Smooth muscle cell (in vitro differentiated cells): ENCODE measurements around the gene RAD51B. TPM values are rescaled to one million over a fixed set of nuclear protein-coding genes. Genes with fewer than 3 reads are reported as not detected.
A peak's percentile ranks its signal among the peaks of the same experiment; 100 is the strongest.

Source experiments
- DNase-seq: peaks from one replicate; lab custom pipeline; 2025; ENCODE audit not compliant: unreplicated experiment; lab: John Stamatoyannopoulos, UW
- H2AFZ ChIP-seq: fragments of 200-600 bp; sonication (generic); 2 replicates; pipeline ENCODE4 v1.6.0; 2016; ENCODE audit warnings: antibody characterized with exemption, low read depth, mild to moderate bottlenecking
- H3F3A ChIP-seq: fragments of 200-600 bp; sonication (generic); 2 replicates; pipeline ENCODE4 v1.6.0; 2017; ENCODE audit warnings: antibody characterized with exemption, low read depth
- H3K27ac ChIP-seq: fragments of 200-600 bp; sonication (generic); 2 replicates; pipeline ENCODE4 v1.5.1; 2016; ENCODE audit warnings: low read depth, mild to moderate bottlenecking
- H3K27me3 ChIP-seq: fragments of 200-600 bp; sonication (generic); 2 replicates; pipeline ENCODE4 v1.6.1; 2016; ENCODE audit warnings: low read depth, mild to moderate bottlenecking
- H3K36me3 ChIP-seq: fragments of 200-600 bp; sonication (generic); 2 replicates; pipeline ENCODE4 v1.5.1; 2016; ENCODE audit warnings: low read depth
- H3K4me1 ChIP-seq: fragments of 200-600 bp; sonication (generic); 2 replicates; pipeline ENCODE4 v1.5.1; 2016; ENCODE audit warnings: low read depth
- H3K4me2 ChIP-seq: fragments of 200-600 bp; sonication (generic); 2 replicates; pipeline ENCODE4 v1.6.0; 2016; ENCODE audit warnings: mild to moderate bottlenecking
- H3K4me3 ChIP-seq: fragments of 200-600 bp; sonication (generic); 2 replicates; pipeline ENCODE4 v1.5.1; 2016; ENCODE audit warnings: mild to moderate bottlenecking
- H3K79me2 ChIP-seq: fragments of 200-600 bp; sonication (generic); 2 replicates; pipeline ENCODE4 v1.6.0; 2016; ENCODE audit warnings: low read depth, mild to moderate bottlenecking
- H3K9ac ChIP-seq: fragments of 200-600 bp; sonication (generic); 2 replicates; pipeline ENCODE4 v1.6.0; 2016; ENCODE audit warnings: low read depth
- H3K9me3 ChIP-seq: fragments of 200-600 bp; sonication (generic); replicated peaks from 2 replicates; pipeline ENCODE4 v1.5.1; 2016; ENCODE audit warnings: low read depth
- H4K20me1 ChIP-seq: fragments of 200-600 bp; sonication (generic); 2 replicates; pipeline ENCODE4 v1.6.0; 2016; ENCODE audit warnings: low read depth
- WGBS: methylation state at CpG from one replicate; pipeline ENCODE4 v1.1.7; 2016; ENCODE audit warnings: low lambda C conversion rate; 5-methylcytosine and 5-hydroxymethylcytosine counted together
- polyA plus RNA-seq: library from polyadenylated mRNA; unstranded; fragments of >200 nt; fragmentation: Nextera tagmentation; extraction: Ambion mirVana; gene quantifications from 2 replicates; pipeline ENCODE4 v1.2.1, GENCODE V29; 2016
- total RNA-seq: library from RNA; depleted of rRNA; stranded (reverse); fragments of >200 nt; gene quantifications from 2 replicates; pipeline ENCODE4 v1.2.3, GENCODE V29; 2014
- TF ChIP-seq, protein P1 (sequence below): fragments of 200-600 bp; sonication (generic); IDR thresholded peaks from 2 replicates; pipeline ENCODE4 v1.5.1; 2017; ENCODE audit warnings: borderline replicate concordance, mild to moderate bottlenecking, antibody characterized with exemption; ENCODE audit not compliant: insufficient read depth, poor library complexity, severe bottlenecking

RAD51B gene
- total and polyA plus RNA-seq, 2 experiments from 2014 or later = 4.6 to 5.3 TPM

DNA sequence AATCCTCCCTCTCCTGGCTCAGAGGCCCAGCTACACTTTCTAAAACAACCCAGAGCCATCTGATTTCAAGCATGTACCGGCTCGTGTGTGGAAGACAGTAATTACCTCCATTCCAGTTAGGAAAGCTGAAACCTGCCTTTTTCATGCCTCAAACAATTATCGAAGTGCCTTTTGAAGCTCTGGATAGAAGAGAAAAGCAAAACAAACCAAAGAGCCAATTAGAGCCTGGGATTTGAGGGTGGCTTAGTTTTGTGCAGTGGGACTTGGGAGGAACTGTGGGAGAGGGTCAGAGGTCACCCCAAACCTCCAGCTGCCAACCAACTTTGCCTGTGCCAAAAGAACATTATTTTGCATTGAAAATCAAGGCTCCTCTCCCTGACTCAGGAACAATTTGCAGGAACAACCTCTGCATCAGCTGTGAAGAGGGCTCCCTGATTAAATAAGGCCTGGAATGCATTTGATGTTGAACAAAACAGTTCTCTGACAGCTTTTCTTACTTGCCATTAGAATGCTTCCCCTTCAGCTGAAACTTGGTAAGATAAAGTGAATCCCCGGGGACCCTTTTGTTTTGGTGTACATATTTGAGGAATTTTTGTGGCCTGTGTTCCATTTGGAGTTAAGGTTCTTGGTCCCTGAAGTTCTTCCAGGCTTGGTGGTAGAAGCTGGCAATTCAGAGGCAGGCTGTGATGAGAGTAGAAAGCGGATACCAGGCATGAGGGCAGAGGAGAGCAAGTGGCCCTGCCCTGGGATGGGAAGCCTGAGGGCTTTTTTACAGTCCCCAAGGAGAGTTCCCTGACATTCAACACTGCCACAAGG lies 703.1 kb downstream of the RAD51B start:
- peak overlapping the region; percentile 52 for H2AFZ ChIP-seq
- H3K9ac ChIP-seq = no peak overlapping the region
- H3K36me3 ChIP-seq = peaks cover 5% of the 10 kb centered on the region
- H3K4me2 ChIP-seq = peak overlapping the region; percentile 47
- H3K27me3 ChIP-seq = no peaks in the 10 kb centered on the region
- WGBS = 32% methylated on average over 5 of the region's 5 CpGs
- H3F3A ChIP-seq = peaks cover 10% of the 10 kb centered on the region
- H3K4me1 ChIP-seq = peaks cover 56% of the 10 kb centered on the region
- no peak overlapping the region for H3K4me3 ChIP-seq
- DNase-seq = no peak
- TF ChIP-seq, protein P1, sequence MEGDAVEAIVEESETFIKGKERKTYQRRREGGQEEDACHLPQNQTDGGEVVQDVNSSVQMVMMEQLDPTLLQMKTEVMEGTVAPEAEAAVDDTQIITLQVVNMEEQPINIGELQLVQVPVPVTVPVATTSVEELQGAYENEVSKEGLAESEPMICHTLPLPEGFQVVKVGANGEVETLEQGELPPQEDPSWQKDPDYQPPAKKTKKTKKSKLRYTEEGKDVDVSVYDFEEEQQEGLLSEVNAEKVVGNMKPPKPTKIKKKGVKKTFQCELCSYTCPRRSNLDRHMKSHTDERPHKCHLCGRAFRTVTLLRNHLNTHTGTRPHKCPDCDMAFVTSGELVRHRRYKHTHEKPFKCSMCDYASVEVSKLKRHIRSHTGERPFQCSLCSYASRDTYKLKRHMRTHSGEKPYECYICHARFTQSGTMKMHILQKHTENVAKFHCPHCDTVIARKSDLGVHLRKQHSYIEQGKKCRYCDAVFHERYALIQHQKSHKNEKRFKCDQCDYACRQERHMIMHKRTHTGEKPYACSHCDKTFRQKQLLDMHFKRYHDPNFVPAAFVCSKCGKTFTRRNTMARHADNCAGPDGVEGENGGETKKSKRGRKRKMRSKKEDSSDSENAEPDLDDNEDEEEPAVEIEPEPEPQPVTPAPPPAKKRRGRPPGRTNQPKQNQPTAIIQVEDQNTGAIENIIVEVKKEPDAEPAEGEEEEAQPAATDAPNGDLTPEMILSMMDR = peak; percentile 6
- no peaks in the 10 kb centered on the region for H4K20me1 ChIP-seq
- H3K79me2 ChIP-seq = no peaks in the 10 kb centered on the region
- no peaks in the 10 kb centered on the region for H3K9me3 ChIP-seq
- peak overlapping the region; percentile 91 for H3K27ac ChIP-seq

DNA sequence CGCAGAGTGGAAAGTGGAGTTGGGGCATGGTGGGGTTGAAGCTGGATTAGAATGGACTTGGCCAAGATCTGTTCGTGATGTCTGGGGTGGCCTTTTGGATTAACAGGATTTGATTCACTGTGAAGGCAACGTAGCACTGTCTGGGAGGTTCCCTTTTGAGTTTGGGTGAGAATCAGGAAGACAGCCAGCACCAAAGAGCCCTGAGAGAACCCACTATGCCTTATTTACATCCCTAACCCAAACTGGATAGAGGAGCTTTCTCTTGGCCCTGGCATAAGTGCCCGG lies 703.7 kb downstream of the RAD51B start:
- H3K9ac ChIP-seq = no peak overlapping the region
- no peaks in the 10 kb centered on the region for H3K27me3 ChIP-seq
- TF ChIP-seq, protein P1 = no peak
- DNase-seq = no peak
- H3K27ac ChIP-seq = peak overlapping the region; percentile 91
- no peaks in the 10 kb centered on the region for H3K79me2 ChIP-seq
- 55% methylated on average over 4 of the region's 4 CpGs for WGBS
- H2AFZ ChIP-seq = peak overlapping the region; percentile 52
- peaks cover 52% of the 10 kb centered on the region for H3K4me1 ChIP-seq
- H3K4me3 ChIP-seq = no peak overlapping the region
- no peaks in the 10 kb centered on the region for H3K9me3 ChIP-seq
- peaks cover 10% of the 10 kb centered on the region for H3F3A ChIP-seq
- no peaks in the 10 kb centered on the region for H4K20me1 ChIP-seq
- H3K4me2 ChIP-seq = peak overlapping the region; percentile 47
- peaks cover 5% of the 10 kb centered on the region for H3K36me3 ChIP-seq

DNA sequence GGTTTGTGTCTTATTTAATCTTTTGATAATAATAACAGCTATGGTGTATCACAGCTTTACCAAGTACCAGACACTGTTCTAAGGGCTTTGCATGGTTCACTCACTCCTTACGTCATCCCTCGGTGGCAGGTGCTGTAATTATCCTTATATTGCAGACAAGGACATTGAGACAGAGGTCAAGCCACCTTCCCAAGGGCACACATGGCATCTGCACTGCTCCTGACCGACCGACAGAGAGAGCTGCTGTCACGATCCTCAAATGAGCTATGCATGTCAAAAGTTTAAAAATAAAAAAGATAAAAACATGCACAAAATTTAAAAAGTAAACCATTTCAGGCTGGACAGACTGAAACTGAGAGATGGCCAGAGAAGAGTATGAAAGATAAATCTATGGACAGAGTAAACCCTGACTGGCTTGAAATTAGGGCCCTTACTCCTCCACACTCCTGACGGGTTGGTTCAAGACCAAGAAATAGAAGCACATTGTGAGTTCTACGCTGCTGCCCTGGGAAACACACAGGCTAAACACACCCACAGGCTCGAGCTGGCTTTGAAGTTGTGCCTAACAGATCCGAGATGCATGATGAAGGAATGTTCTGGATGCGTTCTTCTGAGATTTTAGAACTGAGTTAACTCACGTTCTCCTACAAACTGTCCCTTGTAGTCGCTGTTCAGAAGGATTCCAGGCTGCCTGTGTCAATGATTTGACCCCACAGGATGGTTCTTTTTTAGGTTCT lies 704.6 kb downstream of the RAD51B start:
- peaks cover 4% of the 10 kb centered on the region for H3K9me3 ChIP-seq
- H3K27me3 ChIP-seq = no peaks in the 10 kb centered on the region
- H3K27ac ChIP-seq = peak overlapping the region; percentile 91
- H3K9ac ChIP-seq = no peak overlapping the region
- peaks cover 5% of the 10 kb centered on the region for H3K36me3 ChIP-seq
- no peaks in the 10 kb centered on the region for H4K20me1 ChIP-seq
- no peak overlapping the region for H3K4me3 ChIP-seq
- no peak for DNase-seq
- TF ChIP-seq, protein P1 = no peak
- H3F3A ChIP-seq = peaks cover 10% of the 10 kb centered on the region
- WGBS = 87% methylated on average over 12 of the region's 12 CpGs
- no peak overlapping the region for H2AFZ ChIP-seq
- peaks cover 50% of the 10 kb centered on the region for H3K4me1 ChIP-seq
- no peak overlapping the region for H3K4me2 ChIP-seq
- no peaks in the 10 kb centered on the region for H3K79me2 ChIP-seq

DNA sequence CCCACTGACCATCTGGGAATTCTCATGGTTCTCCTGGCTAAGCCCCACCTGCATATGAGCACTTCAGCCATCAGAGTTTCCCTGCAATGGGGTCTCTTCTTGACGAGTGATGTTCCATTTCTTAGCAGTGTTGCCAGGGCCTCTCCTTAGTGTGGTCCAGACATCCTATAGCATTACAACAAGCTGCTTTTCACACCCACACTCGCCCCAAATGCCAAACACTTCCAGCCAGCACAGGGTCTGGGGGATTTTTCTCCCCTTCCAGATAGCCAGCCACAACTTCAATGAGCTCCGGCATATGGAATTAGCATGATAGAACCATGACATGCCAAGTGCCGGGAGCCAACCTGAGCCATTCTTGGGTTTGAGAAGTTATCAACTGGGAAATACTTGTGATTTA lies 705.9 kb downstream of the RAD51B start:
- no peak overlapping the region for H3K4me2 ChIP-seq

More for the DNA sequence above, 705.9 kb downstream of the RAD51B start:
- no peak overlapping the region for H3K27ac ChIP-seq
- TF ChIP-seq, protein P1 = no peak
- H4K20me1 ChIP-seq = no peaks in the 10 kb centered on the region
- no peak overlapping the region for H2AFZ ChIP-seq
- no peak overlapping the region for H3K4me3 ChIP-seq
- H3K36me3 ChIP-seq = peaks cover 13% of the 10 kb centered on the region
- H3K27me3 ChIP-seq = no peaks in the 10 kb centered on the region
- peaks cover 14% of the 10 kb centered on the region for H3K9me3 ChIP-seq
- DNase-seq = no peak
- peaks cover 10% of the 10 kb centered on the region for H3F3A ChIP-seq
- no peaks in the 10 kb centered on the region for H3K79me2 ChIP-seq
- no peak overlapping the region for H3K9ac ChIP-seq
- 100% methylated on average over 4 of the region's 4 CpGs for WGBS
- peaks cover 42% of the 10 kb centered on the region for H3K4me1 ChIP-seq
